ENCODE results near the gene FIP1L1.

GRCh38 chr4:53465281-53465680 lies 87.8 kb downstream of the FIP1L1 start:
- TF ChIP-seq, protein P1, sequence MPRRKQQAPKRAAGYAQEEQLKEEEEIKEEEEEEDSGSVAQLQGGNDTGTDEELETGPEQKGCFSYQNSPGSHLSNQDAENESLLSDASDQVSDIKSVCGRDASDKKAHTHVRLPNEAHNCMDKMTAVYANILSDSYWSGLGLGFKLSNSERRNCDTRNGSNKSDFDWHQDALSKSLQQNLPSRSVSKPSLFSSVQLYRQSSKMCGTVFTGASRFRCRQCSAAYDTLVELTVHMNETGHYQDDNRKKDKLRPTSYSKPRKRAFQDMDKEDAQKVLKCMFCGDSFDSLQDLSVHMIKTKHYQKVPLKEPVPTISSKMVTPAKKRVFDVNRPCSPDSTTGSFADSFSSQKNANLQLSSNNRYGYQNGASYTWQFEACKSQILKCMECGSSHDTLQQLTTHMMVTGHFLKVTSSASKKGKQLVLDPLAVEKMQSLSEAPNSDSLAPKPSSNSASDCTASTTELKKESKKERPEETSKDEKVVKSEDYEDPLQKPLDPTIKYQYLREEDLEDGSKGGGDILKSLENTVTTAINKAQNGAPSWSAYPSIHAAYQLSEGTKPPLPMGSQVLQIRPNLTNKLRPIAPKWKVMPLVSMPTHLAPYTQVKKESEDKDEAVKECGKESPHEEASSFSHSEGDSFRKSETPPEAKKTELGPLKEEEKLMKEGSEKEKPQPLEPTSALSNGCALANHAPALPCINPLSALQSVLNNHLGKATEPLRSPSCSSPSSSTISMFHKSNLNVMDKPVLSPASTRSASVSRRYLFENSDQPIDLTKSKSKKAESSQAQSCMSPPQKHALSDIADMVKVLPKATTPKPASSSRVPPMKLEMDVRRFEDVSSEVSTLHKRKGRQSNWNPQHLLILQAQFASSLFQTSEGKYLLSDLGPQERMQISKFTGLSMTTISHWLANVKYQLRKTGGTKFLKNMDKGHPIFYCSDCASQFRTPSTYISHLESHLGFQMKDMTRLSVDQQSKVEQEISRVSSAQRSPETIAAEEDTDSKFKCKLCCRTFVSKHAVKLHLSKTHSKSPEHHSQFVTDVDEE (CRISPR knock-in tag; IDR thresholded peaks at IDR 0.05): no peak
- no peak for TF ChIP-seq PPARA (CRISPR knock-in tag; IDR thresholded peaks at IDR 0.05; ENCODE audit: borderline replicate concordance)

All from SK-N-SH treated with all-trans-retinoic acid at 6 μM for 48 hours (cell line).